K562 (cell line): Measurements from ENCODE around the gene CHRDL1. TPM values are rescaled to one million over a fixed set of nuclear protein-coding genes. Genes with fewer than 3 reads are reported as not detected.
A peak's percentile ranks its signal among the peaks of the same experiment; 100 is the strongest.
"Not testable (repeated sequence)": the region's sequence is repeated elsewhere in the genome, so short reads cannot be mapped to it uniquely, and the experiment has no call there.

Source experiments
- ATAC-seq: fragments of 200-7000 bp; cut with Tn5 transposase; 3 replicates; pipeline ENCODE4 v1.9.1; 2020; ENCODE audit warnings: moderate library complexity
- BruUV-seq: library from RNA; stranded (reverse); fragments of 400-500 nt; replicated peaks from 2 replicates; lab custom pipeline; 2021; lab: Mats Ljungman, UMichigan
- CTCF ChIA-PET: fragments of 300-600 bp; formaldehyde crosslinking; extraction: SDS; loops from one replicate; lab custom pipeline; 2021; ENCODE audit warnings: low intra/inter-chr PET ratio; lab: Yijun Ruan, JAX
- POLR2A ChIA-PET: fragments of 300-600, 350-650 bp; sonication (Branson Sonifier 250); formaldehyde crosslinking; extraction: SDS; loops from one replicate; lab custom pipeline; 2021; ENCODE audit warnings: antibody characterized with exemption, inconsistent platforms; lab: Yijun Ruan, JAX
- DNase-seq, 4 experiments: peaks; one replicate each; pipeline versions ENCODE4 v3.0.0 to v3.0.0-alpha.2; 2011 to 2018; ENCODE audit warnings: low spot score in 3 of 4, mixed read lengths in 3 of 4; ENCODE audit errors: extremely low read depth in 1 of 4
- FAIRE-seq: peaks from 2 replicates; lab custom pipeline; 2011; peaks lifted over from hg19 to GRCh38; lab: Jason Lieb, UNC
- H2AFZ ChIP-seq: 2 replicates; pipeline ENCODE4 v1.6.0; 2011; ENCODE audit warnings: low read depth, low read length, control low read depth, inconsistent platforms
- H3K27ac ChIP-seq: fragments of 200-600 bp; 3 replicates; pipeline ENCODE4 v1.8.0; 2011; ENCODE audit warnings: low read depth, mild to moderate bottlenecking, control low read depth, inconsistent platforms, low read length, moderate library complexity, mixed read lengths; ENCODE audit errors: extremely low read depth
- H3K27me3 ChIP-seq, 2 experiments: fragments of 300-600 bp in 1 of 2; 2 replicates in 1 of 2; 3 replicates in 1 of 2; pipeline versions ENCODE4 v1.6.0 to v1.8.0; 2011; ENCODE audit warnings: inconsistent platforms in 2 of 2, low read length in 2 of 2, mild to moderate bottlenecking in 1 of 2, mixed read lengths in 1 of 2, moderate library complexity in 1 of 2; ENCODE audit not compliant: control insufficient read depth in 2 of 2, insufficient read depth in 2 of 2
- H3K36me3 ChIP-seq: fragments of 300-600 bp; 3 replicates; pipeline ENCODE4 v1.8.0; 2011; ENCODE audit warnings: mild to moderate bottlenecking, low read length, inconsistent platforms; ENCODE audit not compliant: control insufficient read depth, insufficient read depth
- H3K4me1 ChIP-seq, 2 experiments: fragments of 200-600 bp in 1 of 2; replicated peaks in 1 of 2; 2 replicates in 1 of 2; 3 replicates in 1 of 2; pipeline versions ENCODE4 v1.5.1 to v1.8.0; 2011; ENCODE audit warnings: inconsistent platforms in 2 of 2, low read length in 2 of 2, mild to moderate bottlenecking in 1 of 2, mixed read lengths in 1 of 2, moderate library complexity in 1 of 2; ENCODE audit not compliant: control insufficient read depth in 2 of 2, insufficient read depth in 2 of 2
- H3K4me2 ChIP-seq: 2 replicates; pipeline ENCODE4 v1.6.1; 2011; ENCODE audit warnings: low read length, control low read depth, inconsistent platforms, mixed read lengths; ENCODE audit not compliant: insufficient read depth
- H3K4me3 ChIP-seq: fragments of 200-600 bp; sonication (generic), shearing (Covaris generic); 2 replicates; pipeline ENCODE4 v1.5.1; 2016; ENCODE audit warnings: control low read depth, inconsistent platforms
- H3K79me2 ChIP-seq: fragments of 200-600 bp; 3 replicates; pipeline ENCODE4 v1.8.0; 2011; ENCODE audit warnings: low read length, inconsistent platforms; ENCODE audit not compliant: control insufficient read depth, insufficient read depth
- H3K9ac ChIP-seq, 2 experiments: 2 replicates each; pipeline versions ENCODE4 v1.6.0 to v1.6.1; 2011; ENCODE audit warnings: low read depth in 2 of 2, low read length in 2 of 2, control low read depth in 1 of 2, inconsistent platforms in 1 of 2, mild to moderate bottlenecking in 1 of 2, mixed read lengths in 1 of 2; ENCODE audit not compliant: insufficient read depth in 1 of 2
- H3K9me1 ChIP-seq: one replicate; pipeline ENCODE4 v1.6.0; 2011; ENCODE audit warnings: inconsistent platforms, mild to moderate bottlenecking, low read length, moderate library complexity; ENCODE audit not compliant: control insufficient read depth, insufficient read depth
- H3K9me3 ChIP-seq: replicated peaks from 2 replicates; pipeline ENCODE4 v1.5.1; 2011; ENCODE audit warnings: low read depth, low read length, inconsistent platforms; ENCODE audit not compliant: control insufficient read depth, insufficient read depth
- H4K20me1 ChIP-seq: replicated peaks from 2 replicates; pipeline ENCODE4 v1.6.1; 2011; ENCODE audit warnings: low read length, inconsistent platforms, mixed read lengths; ENCODE audit not compliant: control insufficient read depth, insufficient read depth
- C11orf30 ChIP-seq: fragments of 450-650 bp; IDR thresholded peaks from 2 replicates; pipeline ENCODE4 v1.6.1; 2016; ENCODE audit warnings: low read depth, mild to moderate bottlenecking
- ZNF316 ChIP-seq: fragments of 450-650 bp; IDR thresholded peaks from 2 replicates; pipeline ENCODE4 v1.6.1; 2016
- ZNF41 ChIP-seq: fragments of 250-450 bp; sonication (Bioruptor Pico); conservative IDR thresholded peaks from 2 replicates; pipeline ENCODE4 v1.4.0; 2020; ENCODE audit warnings: mild to moderate bottlenecking
- WGBS: fragments of 100-300 bp; shearing (Covaris generic); methylation state at CpG from one replicate; pipeline ENCODE4 v1.1.6; 2016; ENCODE audit warnings: low coverage, mixed read lengths; ENCODE audit not compliant: insufficient coverage; ENCODE audit errors: missing lambda C conversion rate; 5-methylcytosine and 5-hydroxymethylcytosine counted together
- in situ Hi-C: fragments of 300-500 bp; cut with MboI; formaldehyde crosslinking; loops from 4 replicates; pipeline ENCODE4 v1.15.0; 2018; ENCODE audit warnings: inconsistent platforms, mixed read lengths
- intact Hi-C: fragments of 100-400 bp; cut with micrococcal nuclease; formaldehyde crosslinking; loops from 2 replicates; pipeline ENCODE4 v1.14.2; 2022
- polyA plus RNA-seq, 8 experiments: library from polyadenylated mRNA; depleted of rRNA in 4 of 8; stranded (reverse) in 5 of 8; unstranded in 3 of 8; fragments of >200 nt; fragmentation: Nextera tagmentation in 2 of 8; fragmentation: Illumina TruSeq in 1 of 8; extraction: Ambion mirVana in 2 of 8; extraction: Trizol in 1 of 8; gene quantifications; 2 replicates each; pipeline versions ENCODE4 v1.2.1 to v1.2.3, GENCODE V29; 2011 to 2014; ENCODE audit warnings: inconsistent platforms in 1 of 8, missing spikeins in 1 of 8
- total RNA-seq, 7 experiments: library from RNA; depleted of rRNA in 6 of 7; stranded (reverse); fragments of >200 nt in 6 of 7; fragmentation: Illumina TruSeq in 2 of 7; extraction: Trizol in 2 of 7; gene quantifications; 2 replicates each; pipeline versions ENCODE4 v1.2.1 to v1.2.3, GENCODE V29; 2011 to 2021; ENCODE audit warnings: low replicate concordance in 1 of 7
- TF ChIP-seq, protein P1 (sequence below): fragments of 450-650 bp; formaldehyde crosslinking; IDR thresholded peaks from 2 replicates; pipeline ENCODE4 v1.4.0; 2020; ENCODE audit warnings: mild to moderate bottlenecking, mixed read lengths

CHRDL1 gene
- total and polyA plus RNA-seq, 9 of the 15 experiments (the other 6 are each of a cell fraction or from before 2014, with no cell fraction given), result not detected

DNA sequence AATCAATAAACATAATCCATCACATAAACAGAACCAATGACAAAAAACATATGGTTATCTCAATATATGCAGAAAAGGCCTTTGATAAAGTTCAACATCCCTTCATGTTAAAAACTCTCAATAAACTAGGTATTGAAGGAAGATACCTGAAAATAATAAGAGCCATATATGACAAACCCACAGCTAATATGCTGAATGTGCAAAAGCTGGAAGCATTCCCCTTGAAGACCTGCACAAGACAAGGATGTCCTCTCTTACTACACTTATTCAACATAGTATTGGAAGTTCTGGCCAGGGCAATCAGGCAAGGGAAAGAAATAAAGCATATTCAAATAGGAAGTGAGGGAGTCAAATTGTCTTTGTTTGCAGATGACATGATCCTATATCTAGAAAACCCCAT is 141.3 kb downstream of the CHRDL1 start:
- H3K4me3 ChIP-seq, H3K79me2 ChIP-seq, H3K9me3 ChIP-seq, H3K27me3 ChIP-seq, H4K20me1 ChIP-seq, H3K4me1 ChIP-seq, FAIRE-seq, H3K4me2 ChIP-seq, H3K27ac ChIP-seq, H3K9ac ChIP-seq, DNase-seq, H3K36me3 ChIP-seq, H2AFZ ChIP-seq, CTCF ChIA-PET, H3K9me1 ChIP-seq, ATAC-seq, intact Hi-C loops, POLR2A ChIA-PET: not testable (repeated sequence)
- in situ Hi-C loops, result loop anchor here (25.0 kb wide), 2 partner anchors 192 to 492 kb away; no protein-coding TSS in a partner anchor
- TF ChIP-seq ZNF316, result peak; percentile 17; the same call in 1 of the 2 replicates
- TF ChIP-seq, all 486 proteins: peak for 1; not testable (repeated sequence) for 485
- BruUV-seq, result not testable (repeated sequence)

DNA sequence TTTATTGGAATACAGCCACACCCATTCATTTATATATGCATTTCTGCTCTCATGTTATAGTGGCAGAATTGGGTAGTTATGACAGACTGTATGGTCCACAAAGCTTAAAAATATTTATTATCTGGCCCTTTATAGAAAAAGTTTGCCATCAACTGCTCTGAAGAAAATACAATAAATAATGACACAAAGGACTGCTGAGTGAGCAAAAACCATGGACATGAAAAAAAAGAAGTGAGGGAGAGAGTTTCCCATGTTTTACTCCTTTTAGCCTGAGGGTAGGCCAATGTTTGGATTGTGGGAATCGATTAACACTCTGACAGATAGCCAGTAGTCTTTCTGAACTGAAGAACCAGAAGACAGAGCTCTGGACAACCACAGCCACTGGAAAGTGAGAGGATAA is 149.2 kb downstream of the CHRDL1 start:
- H3K4me1 ChIP-seq, result no peaks in the 10 kb centered on the region
- ChIA-PET POLR2A (no interaction called here), CTCF (no interaction called here)
- no peak overlapping the region for H2AFZ ChIP-seq
- 8% methylated on average over 1 of the region's 1 CpG for WGBS
- no peaks in the 10 kb centered on the region for H3K79me2 ChIP-seq
- BruUV-seq, result no TSS peak
- intact Hi-C loops (no loop called here), in situ Hi-C loops (no loop called here)
- H3K27me3 ChIP-seq, result no peaks in the 10 kb centered on the region
- H3K9me3 ChIP-seq, result no peaks in the 10 kb centered on the region
- no peaks in the 10 kb centered on the region for H3K9me1 ChIP-seq
- H3K4me3 ChIP-seq, result no peak overlapping the region
- DNase-seq (no peak), ATAC-seq (no peak), FAIRE-seq (no peak)
- H3K4me2 ChIP-seq, result no peak overlapping the region
- no peak overlapping the region for H3K27ac ChIP-seq
- H4K20me1 ChIP-seq, result no peaks in the 10 kb centered on the region
- TF ChIP-seq ZNF41 (no peak), ZNF316 (peak; percentile 56), C11orf30 (peak; percentile 31; the same call in 1 of the 2 replicates)
- TF ChIP-seq, protein P1, sequence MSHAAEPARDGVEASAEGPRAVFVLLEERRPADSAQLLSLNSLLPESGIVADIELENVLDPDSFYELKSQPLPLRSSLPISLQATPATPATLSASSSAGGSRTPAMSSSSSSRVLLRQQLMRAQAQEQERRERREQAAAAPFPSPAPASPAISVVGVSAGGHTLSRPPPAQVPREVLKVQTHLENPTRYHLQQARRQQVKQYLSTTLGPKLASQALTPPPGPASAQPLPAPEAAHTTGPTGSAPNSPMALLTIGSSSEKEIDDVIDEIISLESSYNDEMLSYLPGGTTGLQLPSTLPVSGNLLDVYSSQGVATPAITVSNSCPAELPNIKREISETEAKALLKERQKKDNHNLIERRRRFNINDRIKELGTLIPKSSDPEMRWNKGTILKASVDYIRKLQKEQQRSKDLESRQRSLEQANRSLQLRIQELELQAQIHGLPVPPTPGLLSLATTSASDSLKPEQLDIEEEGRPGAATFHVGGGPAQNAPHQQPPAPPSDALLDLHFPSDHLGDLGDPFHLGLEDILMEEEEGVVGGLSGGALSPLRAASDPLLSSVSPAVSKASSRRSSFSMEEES (CRISPR knock-in tag), result no peak
- no peak overlapping the region for H3K9ac ChIP-seq
- H3K36me3 ChIP-seq, result no peaks in the 10 kb centered on the region
